ENCODE results near the gene PGM1.
A peak's percentile ranks its signal among the peaks of the same experiment; 100 is the strongest.

PGM1 gene

GRCh38 chr1:63601061-63601460 lies 7.8 kb downstream of the PGM1 start:
- DNase-seq (ENCODE audit: low read depth), result no peak

GRCh38 chr1:63601463-63601862 lies 8.3 kb downstream of the PGM1 start:
- DNase-seq (ENCODE audit: low read depth), result no peak

DNA sequence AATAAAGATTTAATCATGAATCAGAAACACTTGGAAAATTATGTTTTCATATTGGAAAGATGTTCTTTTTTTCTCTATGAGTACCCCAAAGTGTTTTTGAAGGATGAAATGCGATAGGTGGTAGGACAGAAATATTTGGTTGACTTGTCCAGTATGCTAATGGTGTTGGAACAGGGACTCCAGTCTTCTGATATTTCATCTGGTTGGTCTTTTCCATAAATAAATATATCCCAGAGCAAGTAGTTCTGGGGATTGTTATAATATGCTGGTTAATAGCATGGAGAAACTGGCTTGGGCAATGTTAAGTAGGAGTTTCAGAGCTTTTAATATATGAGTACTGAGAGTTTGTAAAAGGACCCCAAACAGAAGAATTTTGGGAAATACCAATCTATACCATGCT lies 8.7 kb downstream of the PGM1 start:
- DNase-seq (ENCODE audit: low read depth), result no peak

DNA sequence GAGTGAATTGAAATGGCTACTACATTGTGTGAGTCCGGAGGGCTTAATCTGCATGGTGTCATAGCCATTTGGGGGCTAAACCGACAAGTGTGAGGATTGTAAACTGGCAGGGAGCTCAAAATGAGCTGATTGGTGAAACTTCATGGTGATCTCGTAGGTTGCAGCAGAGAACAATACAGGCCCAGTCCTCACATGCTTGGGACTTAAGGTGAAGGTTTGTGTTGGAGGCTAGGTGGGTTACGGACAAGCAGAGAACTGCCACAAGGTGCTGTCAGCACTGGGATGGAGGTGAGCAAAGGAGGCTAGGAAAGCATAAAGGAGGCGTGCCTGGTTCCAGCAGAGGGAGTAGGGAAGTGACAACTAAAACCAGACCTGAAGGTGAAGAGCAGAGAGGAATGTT lies 9.4 kb downstream of the PGM1 start:
- no peak for DNase-seq (ENCODE audit: low read depth)

DNA sequence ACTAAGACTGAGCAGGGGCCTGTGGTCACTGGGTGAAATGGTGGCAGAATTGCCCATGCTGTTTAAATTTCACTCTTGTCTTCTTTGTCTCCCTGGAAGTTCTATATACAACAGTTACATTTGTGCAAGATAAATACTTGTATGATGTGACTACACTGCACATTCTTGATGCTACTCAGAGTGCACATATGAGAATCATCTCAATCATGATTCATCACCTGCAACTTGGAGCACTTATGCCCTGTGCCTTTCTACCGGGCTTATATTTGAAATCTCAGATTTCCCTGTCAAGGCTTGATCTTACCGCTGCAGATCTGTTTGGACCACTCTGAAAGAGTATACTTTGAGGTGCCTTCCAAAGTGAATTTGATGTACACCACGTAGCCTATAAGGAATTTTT lies 10.6 kb downstream of the PGM1 start:
- no peak for DNase-seq (ENCODE audit: low read depth)

DNA sequence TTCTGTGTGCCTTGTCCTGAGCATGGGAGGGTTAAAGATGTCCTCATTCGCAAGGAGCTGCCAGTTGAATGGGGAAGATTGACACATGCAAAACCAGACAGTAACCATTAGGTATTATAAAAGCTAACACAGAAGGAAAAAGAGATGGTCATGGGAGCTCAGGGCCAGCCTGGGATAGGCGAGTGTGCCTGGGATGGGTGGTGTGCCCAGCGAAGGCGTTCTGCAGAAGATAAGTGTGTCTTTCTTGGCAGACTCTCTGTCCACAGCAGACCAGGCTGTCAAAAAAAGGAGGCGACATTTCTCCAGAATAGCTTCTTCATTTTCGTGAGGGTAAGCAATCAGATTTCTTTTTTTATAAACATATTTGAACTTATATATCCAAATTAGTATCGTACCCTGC lies 14.1 kb downstream of the PGM1 start:
- DNase-seq (ENCODE audit: low read depth), result no peak

- DNase-seq (ENCODE audit: low read depth), result no peak
These were observed 18.0 kb downstream of the PGM1 start for GRCh38 chr1:63611231-63611630.

GRCh38 chr1:63612564-63612963 lies 19.4 kb downstream of the PGM1 start:
- DNase-seq (ENCODE audit: low read depth), result no peak

DNA sequence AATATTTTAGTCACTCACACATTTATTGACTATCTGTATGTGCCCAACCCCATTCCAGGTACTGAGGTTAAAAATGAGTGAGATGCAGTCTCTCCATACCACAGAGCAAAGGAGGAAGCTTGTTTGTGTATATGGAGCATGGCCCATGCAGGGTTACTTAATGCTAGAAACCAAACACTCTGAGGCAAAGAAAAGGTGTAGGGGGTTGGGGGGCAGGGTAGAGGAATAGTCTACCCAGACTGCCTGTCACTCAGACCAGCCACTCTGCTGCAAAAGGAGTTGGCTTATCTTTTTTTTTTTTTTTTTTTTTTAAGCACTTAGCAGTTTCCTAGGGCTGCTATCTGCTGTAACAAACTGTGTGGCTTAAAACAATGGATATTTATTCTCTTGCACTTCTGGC lies 19.8 kb downstream of the PGM1 start:
- no peak for DNase-seq (ENCODE audit: low read depth)

- DNase-seq (ENCODE audit: low read depth), result no peak
These were observed 22.7 kb downstream of the PGM1 start for GRCh38 chr1:63615768-63616420.

DNA sequence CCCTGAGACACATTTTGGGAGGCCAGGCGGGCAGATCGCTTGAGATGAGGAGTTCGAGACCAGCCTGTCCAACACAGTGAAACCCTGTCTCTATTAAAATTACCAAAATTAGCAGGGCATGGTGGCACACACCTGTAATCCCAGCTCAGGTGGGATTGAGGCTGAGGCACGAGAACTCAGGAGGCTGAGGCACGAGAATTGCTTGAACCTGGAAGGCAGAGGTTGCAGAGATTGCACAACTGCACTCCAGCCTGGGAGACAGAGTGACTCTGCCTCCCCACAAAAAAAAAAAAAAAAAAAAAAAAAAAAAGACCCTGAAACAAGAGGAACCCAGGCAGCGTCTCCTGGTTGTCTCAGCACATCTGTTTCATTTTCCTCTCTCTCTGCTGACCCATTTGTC lies 24.2 kb downstream of the PGM1 start:
- no peak for DNase-seq (ENCODE audit: low read depth)

- DNase-seq (ENCODE audit: low read depth), result no peak
These were observed 24.8 kb downstream of the PGM1 start for GRCh38 chr1:63618011-63618410.

GRCh38 chr1:63619558-63619957 lies 26.3 kb downstream of the PGM1 start:
- DNase-seq (ENCODE audit: low read depth), result no peak

DNA sequence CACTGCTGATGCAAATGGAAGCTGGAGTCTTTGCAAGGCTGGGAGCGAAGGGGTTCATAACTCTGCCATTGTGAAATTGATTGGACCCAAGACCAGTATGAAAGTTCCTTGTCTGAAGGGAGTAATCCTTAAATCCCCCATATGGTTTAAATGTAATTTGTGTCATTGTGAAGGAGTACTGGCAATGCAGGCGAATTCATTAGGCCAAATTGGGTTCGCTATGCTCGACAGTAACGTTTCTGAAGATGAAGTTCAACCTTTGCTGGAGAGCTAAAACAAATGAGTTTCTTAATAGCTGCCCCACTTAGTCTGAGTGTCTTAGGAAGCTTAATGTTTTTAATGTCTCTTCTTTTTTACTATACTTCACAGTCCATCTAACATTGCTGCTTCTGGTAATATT lies 27.5 kb downstream of the PGM1 start:
- DNase-seq (ENCODE audit: low read depth), result no peak

GRCh38 chr1:63621075-63621474 lies 27.9 kb downstream of the PGM1 start:
- DNase-seq (ENCODE audit: low read depth), result no peak

GRCh38 chr1:63621698-63622097 lies 28.5 kb downstream of the PGM1 start:
- peak; percentile 47 for DNase-seq (ENCODE audit: low read depth)

DNA sequence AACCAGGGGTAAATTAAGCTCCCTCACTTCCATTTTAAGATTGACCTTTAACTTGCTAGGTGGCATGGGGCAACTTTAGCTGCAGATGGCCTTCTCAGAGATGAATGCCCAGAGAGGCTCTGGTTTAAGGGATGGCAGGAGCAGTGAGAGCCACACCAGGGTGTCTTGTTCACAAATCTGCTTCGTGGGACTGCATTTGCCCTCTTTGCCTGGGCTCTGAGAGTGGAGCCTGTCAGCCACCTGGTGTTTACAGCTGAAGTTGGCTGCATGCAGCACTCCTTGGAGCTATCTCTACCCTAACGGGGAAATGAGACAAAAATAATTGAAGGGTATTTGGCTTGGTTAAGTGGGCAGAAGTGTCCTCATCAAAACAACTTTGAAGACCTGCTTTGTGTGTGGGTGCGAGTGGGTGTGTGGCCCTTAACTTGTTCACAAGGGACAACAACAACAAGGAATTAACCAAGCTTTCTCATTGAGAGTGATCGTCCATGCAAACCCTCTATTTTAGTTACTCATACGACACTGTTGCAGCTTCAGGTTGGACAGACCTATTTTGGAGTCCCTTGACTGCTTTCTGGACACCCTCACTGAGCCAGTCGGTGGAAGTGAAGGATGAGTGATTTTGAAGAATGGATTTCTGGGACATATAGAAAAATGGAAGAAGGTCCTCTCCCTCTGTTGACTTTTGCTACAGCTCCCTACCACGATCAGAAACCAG lies 29.8 kb downstream of the PGM1 start:
- DNase-seq (ENCODE audit: low read depth), result no peak

GRCh38 chr1:63623952-63624351 lies 30.7 kb downstream of the PGM1 start:
- DNase-seq (ENCODE audit: low read depth), result no peak

GRCh38 chr1:63624911-63625310 lies 31.7 kb downstream of the PGM1 start:
- DNase-seq (ENCODE audit: low read depth), result no peak

DNA sequence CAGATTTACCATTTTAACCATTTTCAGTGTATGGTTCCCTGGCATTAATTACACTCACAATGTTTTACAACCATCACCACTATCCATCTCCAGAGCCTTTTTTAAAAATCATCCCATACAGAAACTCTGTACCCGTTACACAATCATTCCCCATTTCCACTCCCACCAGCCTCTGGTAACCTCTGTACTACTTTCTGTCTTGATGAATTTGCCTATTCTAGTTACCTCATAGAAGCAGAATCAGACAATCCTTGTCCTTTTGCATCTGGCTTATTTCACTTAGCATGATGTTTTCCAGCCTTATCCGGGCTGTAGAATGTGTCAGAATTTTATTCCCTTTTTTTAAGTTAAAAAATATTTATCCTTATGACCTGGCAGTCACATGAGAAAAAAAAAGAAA lies 33.0 kb downstream of the PGM1 start:
- no peak for DNase-seq (ENCODE audit: low read depth)

DNA sequence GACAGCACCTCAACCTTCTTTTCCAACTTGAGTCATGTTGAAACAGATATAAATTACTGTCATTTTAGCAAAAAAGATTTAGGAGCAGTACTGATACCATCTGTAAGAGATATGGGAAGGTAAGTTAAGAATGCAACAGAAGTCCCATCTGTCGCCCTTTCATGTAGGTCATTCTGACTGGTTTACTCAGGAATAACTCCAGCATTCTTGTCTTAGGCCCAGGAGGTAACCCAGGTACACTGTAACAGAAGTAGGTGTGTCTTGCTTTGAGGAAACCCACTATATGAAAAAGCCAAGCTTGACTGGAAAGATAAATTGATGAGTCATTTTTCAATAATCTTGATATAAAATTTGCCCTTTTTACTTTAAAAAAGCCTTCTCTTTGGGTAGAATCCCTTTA lies 35.4 kb downstream of the PGM1 start:
- DNase-seq (ENCODE audit: low read depth), result no peak

DNA sequence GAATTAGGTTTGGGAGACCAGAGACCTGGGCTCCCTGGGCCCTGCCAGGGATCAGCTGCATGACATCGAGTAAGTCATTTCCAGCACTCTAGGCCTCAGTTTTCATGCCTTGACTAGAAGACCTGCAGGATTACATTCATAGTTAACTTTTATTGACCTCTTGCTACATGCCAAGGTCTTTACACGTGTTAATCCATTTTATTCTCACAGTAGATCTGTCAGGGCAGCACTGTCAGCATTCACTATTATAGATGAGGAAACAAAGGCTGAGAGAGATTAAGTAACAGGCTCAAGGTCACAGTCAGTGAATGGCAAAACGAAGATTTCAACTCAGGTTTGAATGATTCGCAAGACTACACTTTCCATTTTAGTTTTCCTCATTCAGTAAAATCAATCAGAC lies 37.0 kb downstream of the PGM1 start:
- no peak for DNase-seq (ENCODE audit: low read depth)

GRCh38 chr1:63630666-63631065 lies 37.5 kb downstream of the PGM1 start:
- DNase-seq (ENCODE audit: low read depth), result no peak

DNA sequence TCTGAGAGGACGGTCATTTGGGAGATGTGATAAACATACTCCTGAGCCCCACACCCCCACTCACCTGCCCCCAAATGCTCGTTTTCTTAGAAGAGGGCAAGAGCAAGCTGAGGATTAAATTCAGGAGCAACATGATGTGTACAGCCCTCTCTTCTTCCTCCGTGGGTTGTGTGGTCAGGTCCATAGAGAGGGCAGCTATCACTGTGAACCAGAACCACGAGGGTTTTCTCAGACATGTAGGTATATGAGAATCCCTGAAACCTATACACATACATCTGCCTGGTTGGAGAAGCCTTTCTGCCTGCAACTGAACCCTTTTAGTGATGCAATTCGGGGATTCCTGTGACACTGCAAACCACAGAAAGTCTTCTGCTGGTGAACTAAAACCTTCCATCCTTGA lies 38.9 kb downstream of the PGM1 start:
- no peak for DNase-seq (ENCODE audit: low read depth)

Measured in GM04503 (cell line).